Astrocyte (in vitro differentiated cells and primary cell): Measurements from ENCODE around the gene ADD1. TPM values are rescaled to one million over a fixed set of nuclear protein-coding genes. Genes with fewer than 3 reads are reported as not detected.
"Not testable (repeated sequence)": the region's sequence is repeated elsewhere in the genome, so short reads cannot be mapped to it uniquely, and the experiment has no call there.

ENCODE experiments used
- DNase-seq: peaks from one replicate; pipeline ENCODE4 v3.0.0-alpha.2; 2010; ENCODE audit warnings: low read depth
- FAIRE-seq: peaks from 2 replicates; lab custom pipeline; 2011; peaks lifted over from hg19 to GRCh38; lab: Jason Lieb, UNC
- H2AFZ ChIP-seq: 2 replicates; pipeline ENCODE4 v1.6.0; 2012; ENCODE audit warnings: low read depth, low read length, inconsistent platforms
- H3K27ac ChIP-seq: 2 replicates; pipeline ENCODE4 v1.5.1; 2011; ENCODE audit warnings: low read depth, low read length, inconsistent platforms
- H3K27me3 ChIP-seq: 2 replicates; pipeline ENCODE4 v1.6.0; 2011; ENCODE audit warnings: low read length, inconsistent platforms; ENCODE audit not compliant: insufficient read depth
- H3K36me3 ChIP-seq: 2 replicates; pipeline ENCODE4 v1.5.1; 2011; ENCODE audit warnings: low read length, inconsistent platforms; ENCODE audit not compliant: insufficient read depth
- H3K4me1 ChIP-seq: 2 replicates; pipeline ENCODE4 v1.5.1; 2011; ENCODE audit warnings: low read length, inconsistent platforms; ENCODE audit not compliant: insufficient read depth
- H3K4me2 ChIP-seq: 2 replicates; pipeline ENCODE4 v1.6.0; 2012; ENCODE audit warnings: low read length, inconsistent platforms
- H3K4me3 ChIP-seq: 2 replicates; pipeline ENCODE4 v1.5.1; 2011; ENCODE audit warnings: low read depth, mild to moderate bottlenecking, low read length, inconsistent platforms; ENCODE audit not compliant: insufficient read depth
- H3K79me2 ChIP-seq: 2 replicates; pipeline ENCODE4 v1.6.0; 2012; ENCODE audit warnings: mild to moderate bottlenecking, low read length, inconsistent platforms; ENCODE audit not compliant: insufficient read depth
- H3K9ac ChIP-seq: 2 replicates; pipeline ENCODE4 v1.6.0; 2012; ENCODE audit warnings: mild to moderate bottlenecking, low read length, inconsistent platforms
- H3K9me3 ChIP-seq: 2 replicates; pipeline ENCODE4 v1.5.1; 2012; ENCODE audit warnings: low read depth, mild to moderate bottlenecking, low read length, inconsistent platforms; ENCODE audit not compliant: insufficient read depth
- H4K20me1 ChIP-seq: 2 replicates; pipeline ENCODE4 v1.6.0; 2012; ENCODE audit warnings: low read length, inconsistent platforms; ENCODE audit not compliant: insufficient read depth
- H3K27ac Mint-ChIP-seq: one replicate; pipeline ENCODE4 v1.8.0; 2021; ENCODE audit warnings: mild to moderate bottlenecking, mixed read lengths; ENCODE audit not compliant: unreplicated experiment
- H3K27me3 Mint-ChIP-seq: one replicate; pipeline ENCODE4 v1.8.0; 2021; ENCODE audit warnings: low read depth, mixed read lengths; ENCODE audit not compliant: unreplicated experiment
- H3K36me3 Mint-ChIP-seq: one replicate; pipeline ENCODE4 v1.8.0; 2021; ENCODE audit warnings: low read depth, mixed read lengths; ENCODE audit not compliant: unreplicated experiment
- H3K4me1 Mint-ChIP-seq: one replicate; pipeline ENCODE4 v1.8.0; 2021; ENCODE audit warnings: low read depth, mixed read lengths; ENCODE audit not compliant: unreplicated experiment
- H3K4me3 Mint-ChIP-seq: one replicate; pipeline ENCODE4 v1.8.0; 2021; ENCODE audit warnings: mild to moderate bottlenecking, moderate library complexity, mixed read lengths; ENCODE audit not compliant: unreplicated experiment
- H3K9me3 Mint-ChIP-seq: one replicate; pipeline ENCODE4 v1.8.0; 2021; ENCODE audit warnings: mild to moderate bottlenecking, mixed read lengths; ENCODE audit not compliant: unreplicated experiment
- EZH2 ChIP-seq: IDR thresholded peaks from 2 replicates; pipeline ENCODE4 v1.6.1; 2012; ENCODE audit warnings: mild to moderate bottlenecking, low read length, inconsistent platforms; ENCODE audit not compliant: insufficient read depth
- total RNA-seq: library from RNA; stranded (reverse); gene quantifications from 2 replicates; pipeline ENCODE4 v1.2.1, GENCODE V29; 2021
- TF ChIP-seq, protein P1 (sequence below): IDR thresholded peaks from 2 replicates; pipeline ENCODE4 v1.5.1; 2011; ENCODE audit warnings: low read depth, mild to moderate bottlenecking, inconsistent platforms, low read length, moderate library complexity; ENCODE audit not compliant: insufficient read depth

The ADD1 gene
- total RNA-seq, 1 donor from 2014 or later = 280 TPM

DNA sequence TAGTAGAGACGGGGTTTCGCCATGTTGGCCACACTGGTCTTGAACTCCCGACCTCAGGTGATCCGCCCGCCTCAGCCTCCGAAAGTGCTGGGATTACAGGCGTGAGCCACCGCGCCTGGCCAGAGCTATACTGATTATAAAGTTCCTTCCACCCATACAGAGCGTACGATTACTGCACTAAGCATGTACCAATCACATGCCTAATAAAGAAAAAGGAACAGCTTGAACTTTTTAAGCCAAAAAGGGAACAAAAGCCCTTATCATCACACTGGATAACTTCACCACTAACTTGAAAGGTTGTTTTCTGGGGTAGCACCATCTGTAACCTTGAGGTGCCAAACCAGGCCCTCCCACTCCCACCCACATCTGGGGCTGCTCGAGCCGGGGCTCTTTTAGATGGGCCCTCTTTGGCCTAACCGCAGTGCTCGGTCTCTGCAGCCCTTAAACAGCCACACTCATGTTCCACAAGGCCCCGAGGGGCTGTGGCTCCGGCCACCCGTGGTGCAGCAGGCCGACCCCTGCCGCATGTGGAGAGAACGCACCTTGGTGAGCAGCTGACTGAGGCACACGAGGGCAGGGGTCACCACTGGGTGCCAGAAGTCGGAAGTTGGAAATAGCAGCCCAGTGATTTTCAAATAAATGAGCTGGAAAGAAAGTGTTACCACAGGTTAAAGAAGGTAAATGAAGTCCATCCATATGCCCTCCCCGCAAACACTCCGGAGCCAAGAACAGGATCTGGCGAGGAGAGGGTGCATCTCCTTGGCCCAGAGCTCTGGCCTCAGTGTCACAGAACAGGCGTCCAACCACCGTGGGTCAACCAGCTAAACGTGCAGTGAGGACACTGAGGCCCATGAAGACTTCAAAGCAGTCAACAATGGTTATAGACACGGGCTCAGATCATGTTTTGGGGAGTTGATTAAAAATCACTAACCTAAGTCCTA, 101.2 kb downstream of the ADD1 start:
- H3K27ac ChIP-seq = no peak overlapping the region
- no peaks in the 10 kb centered on the region for H3K9me3 Mint-ChIP-seq
- no peak overlapping the region for H3K4me3 ChIP-seq
- H3K27me3 ChIP-seq = no peaks in the 10 kb centered on the region
- no peak overlapping the region for H2AFZ ChIP-seq
- H3K36me3 ChIP-seq = peaks cover 52% of the 10 kb centered on the region
- no peaks in the 10 kb centered on the region for H3K27me3 Mint-ChIP-seq
- H3K79me2 ChIP-seq = peaks cover 32% of the 10 kb centered on the region
- H3K36me3 Mint-ChIP-seq = peaks cover 33% of the 10 kb centered on the region
- peaks cover 74% of the 10 kb centered on the region for H4K20me1 ChIP-seq
- H3K27ac Mint-ChIP-seq = no peak overlapping the region
- no peaks in the 10 kb centered on the region for H3K9me3 ChIP-seq
- no peaks in the 10 kb centered on the region for H3K4me1 Mint-ChIP-seq
- DNase-seq = no peak
- H3K9ac ChIP-seq = no peak overlapping the region
- no peak overlapping the region for H3K4me3 Mint-ChIP-seq
- FAIRE-seq = no peak
- TF ChIP-seq, protein P1, sequence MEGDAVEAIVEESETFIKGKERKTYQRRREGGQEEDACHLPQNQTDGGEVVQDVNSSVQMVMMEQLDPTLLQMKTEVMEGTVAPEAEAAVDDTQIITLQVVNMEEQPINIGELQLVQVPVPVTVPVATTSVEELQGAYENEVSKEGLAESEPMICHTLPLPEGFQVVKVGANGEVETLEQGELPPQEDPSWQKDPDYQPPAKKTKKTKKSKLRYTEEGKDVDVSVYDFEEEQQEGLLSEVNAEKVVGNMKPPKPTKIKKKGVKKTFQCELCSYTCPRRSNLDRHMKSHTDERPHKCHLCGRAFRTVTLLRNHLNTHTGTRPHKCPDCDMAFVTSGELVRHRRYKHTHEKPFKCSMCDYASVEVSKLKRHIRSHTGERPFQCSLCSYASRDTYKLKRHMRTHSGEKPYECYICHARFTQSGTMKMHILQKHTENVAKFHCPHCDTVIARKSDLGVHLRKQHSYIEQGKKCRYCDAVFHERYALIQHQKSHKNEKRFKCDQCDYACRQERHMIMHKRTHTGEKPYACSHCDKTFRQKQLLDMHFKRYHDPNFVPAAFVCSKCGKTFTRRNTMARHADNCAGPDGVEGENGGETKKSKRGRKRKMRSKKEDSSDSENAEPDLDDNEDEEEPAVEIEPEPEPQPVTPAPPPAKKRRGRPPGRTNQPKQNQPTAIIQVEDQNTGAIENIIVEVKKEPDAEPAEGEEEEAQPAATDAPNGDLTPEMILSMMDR = no peak
- no peak for TF ChIP-seq EZH2
- H3K4me2 ChIP-seq = no peak overlapping the region
- H3K4me1 ChIP-seq = peaks cover 5% of the 10 kb centered on the region

DNA sequence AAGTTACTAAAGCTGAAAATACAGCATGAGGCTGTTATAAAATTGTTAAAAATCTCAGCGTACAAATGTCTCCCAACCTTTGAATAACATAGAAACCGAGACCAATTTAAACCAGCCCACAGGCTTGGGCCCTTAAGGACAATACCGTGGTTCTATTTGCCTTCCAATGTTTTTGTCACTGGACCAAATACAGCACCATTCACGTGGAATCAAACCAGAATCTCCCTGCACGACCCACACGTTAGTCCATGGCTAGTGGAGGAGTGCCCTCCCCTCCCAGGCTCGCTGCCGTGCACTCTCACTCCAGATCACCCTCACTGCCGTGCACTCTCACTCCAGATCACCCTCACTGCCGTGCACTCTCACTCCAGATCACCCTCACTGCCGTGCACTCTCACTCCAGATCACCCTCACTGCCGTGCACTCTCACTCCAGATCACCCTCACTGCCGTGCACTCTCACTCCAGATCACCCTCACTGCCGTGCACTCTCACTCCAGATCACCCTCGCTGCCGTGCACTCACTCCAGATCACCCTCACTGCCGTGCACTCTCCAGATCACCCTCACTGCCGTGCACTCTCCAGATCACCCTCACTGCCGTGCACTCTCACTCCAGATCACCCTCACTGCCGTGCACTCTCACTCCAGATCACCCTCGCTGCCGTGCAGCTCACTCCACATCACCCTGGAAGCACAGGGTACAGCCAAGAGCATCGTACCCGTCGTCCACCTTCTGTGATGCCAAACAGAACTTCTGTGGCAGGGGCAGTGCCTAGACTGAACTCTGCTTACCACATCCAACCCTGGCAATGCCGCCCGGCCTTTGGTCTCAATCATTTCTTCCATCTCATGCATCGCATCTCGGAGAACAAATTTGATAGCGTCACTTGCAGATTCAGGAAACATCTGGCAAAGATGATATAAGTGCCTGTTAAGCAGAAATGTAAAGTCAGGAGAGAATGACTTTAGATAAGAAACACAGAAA, 102.3 kb downstream of the ADD1 start:
- H3K4me2 ChIP-seq, H3K9me3 ChIP-seq, H3K4me1 Mint-ChIP-seq, FAIRE-seq, H2AFZ ChIP-seq, H3K4me1 ChIP-seq, H3K4me3 Mint-ChIP-seq, H3K27me3 Mint-ChIP-seq, H3K9me3 Mint-ChIP-seq, H3K27ac Mint-ChIP-seq, H3K27ac ChIP-seq, H3K4me3 ChIP-seq, DNase-seq, H3K9ac ChIP-seq, H3K27me3 ChIP-seq: not testable (repeated sequence)
- Histone ChIP-seq H3K79me2 (peaks cover 25% of the 10 kb centered on the region), H4K20me1 (peaks cover 72% of the 10 kb centered on the region), H3K36me3 (peaks cover 54% of the 10 kb centered on the region)
- peaks cover 33% of the 10 kb centered on the region for H3K36me3 Mint-ChIP-seq
